ENCODE data around the gene B3GNT3.

B3GNT3 gene, protein sequence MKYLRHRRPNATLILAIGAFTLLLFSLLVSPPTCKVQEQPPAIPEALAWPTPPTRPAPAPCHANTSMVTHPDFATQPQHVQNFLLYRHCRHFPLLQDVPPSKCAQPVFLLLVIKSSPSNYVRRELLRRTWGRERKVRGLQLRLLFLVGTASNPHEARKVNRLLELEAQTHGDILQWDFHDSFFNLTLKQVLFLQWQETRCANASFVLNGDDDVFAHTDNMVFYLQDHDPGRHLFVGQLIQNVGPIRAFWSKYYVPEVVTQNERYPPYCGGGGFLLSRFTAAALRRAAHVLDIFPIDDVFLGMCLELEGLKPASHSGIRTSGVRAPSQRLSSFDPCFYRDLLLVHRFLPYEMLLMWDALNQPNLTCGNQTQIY

DNA sequence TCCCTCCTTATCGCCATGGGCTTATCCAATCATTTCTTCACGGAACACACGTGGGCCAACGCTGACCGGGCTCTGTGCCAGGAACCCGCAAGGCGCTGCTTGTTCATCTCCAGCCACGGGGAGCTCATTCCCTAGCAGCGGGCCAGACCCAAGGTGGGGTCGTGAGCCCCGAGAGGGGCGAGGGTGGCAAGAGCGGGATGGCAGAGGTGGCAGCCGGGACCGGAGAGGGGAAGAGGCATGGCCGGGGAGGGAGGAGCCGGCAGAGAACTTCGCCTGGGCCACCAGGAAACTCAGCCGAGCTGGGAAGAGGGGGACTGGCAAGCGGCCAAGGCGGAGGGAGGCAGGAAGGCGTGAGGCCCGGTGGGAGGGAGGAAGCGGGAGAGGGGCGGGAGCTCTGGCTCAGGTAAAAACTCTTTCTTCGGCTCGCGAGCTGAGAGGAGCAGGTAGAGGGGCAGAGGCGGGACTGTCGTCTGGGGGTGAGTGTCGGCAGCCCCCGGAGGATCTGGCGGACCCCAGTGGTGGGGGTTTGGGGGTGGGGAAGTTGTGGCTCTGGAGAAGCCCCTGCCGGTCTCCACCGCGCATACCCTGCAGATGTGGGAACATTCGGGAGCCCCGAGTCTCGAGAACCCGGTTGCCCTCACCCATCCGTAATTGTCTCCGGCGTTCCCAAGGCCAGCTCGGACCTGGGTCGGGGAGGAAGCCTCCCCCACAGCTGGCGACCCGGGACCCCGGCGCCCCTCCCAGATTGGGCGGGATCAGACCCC is at the start of gene B3GNT3:
TSS of gene B3GNT3 (plus strand) at position 408 of the 764 bp plus-strand sequence. CDS start 12,670 bp downstream, outside the sequence.
- DNase-seq: peak; percentile 13

DNA sequence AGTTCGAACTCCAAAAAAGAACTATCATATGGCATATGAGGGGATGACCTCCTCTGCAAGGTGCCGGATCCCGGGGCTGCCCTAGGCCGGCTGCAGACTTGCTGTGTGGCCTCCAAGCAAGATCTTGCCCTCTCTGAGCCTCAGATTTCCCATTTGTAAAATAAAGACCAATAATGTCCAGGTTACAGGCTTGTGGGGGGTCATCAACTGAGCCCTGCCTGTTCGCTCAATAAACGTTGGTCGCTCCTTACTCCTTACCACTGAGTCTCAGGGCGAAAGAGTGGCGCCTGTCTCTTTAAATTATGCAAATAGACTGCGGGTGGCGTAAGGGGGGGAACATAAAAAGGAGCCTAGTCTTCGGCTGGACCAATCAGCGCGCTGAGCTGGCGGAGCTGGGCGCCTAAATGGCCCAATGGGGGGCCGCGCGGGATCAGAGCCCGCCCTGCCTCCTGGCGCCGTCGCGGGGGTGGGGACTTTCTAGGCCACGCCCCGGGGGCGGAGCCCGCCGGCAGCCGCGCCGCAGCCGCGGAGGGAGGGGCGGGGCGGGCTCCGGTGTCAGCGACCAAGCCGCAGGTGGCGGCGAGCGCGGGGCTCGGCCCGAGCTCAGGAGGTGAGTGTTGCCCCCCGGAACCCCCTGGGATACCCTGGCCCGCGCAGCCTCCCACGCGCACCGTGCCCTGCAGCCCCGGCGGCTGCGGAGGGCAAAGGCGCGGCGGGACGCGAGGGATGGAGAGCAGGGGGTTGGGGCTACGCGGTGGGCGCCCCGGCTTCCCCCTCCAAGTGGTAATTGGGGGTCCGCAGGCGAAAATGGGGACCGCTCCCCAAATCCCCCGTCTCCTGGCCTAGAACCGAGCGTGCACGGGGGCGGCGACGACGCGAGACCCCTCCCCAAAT is 47.5 kb upstream of the B3GNT3 start:
- DNase-seq: peak; percentile 86

DNA sequence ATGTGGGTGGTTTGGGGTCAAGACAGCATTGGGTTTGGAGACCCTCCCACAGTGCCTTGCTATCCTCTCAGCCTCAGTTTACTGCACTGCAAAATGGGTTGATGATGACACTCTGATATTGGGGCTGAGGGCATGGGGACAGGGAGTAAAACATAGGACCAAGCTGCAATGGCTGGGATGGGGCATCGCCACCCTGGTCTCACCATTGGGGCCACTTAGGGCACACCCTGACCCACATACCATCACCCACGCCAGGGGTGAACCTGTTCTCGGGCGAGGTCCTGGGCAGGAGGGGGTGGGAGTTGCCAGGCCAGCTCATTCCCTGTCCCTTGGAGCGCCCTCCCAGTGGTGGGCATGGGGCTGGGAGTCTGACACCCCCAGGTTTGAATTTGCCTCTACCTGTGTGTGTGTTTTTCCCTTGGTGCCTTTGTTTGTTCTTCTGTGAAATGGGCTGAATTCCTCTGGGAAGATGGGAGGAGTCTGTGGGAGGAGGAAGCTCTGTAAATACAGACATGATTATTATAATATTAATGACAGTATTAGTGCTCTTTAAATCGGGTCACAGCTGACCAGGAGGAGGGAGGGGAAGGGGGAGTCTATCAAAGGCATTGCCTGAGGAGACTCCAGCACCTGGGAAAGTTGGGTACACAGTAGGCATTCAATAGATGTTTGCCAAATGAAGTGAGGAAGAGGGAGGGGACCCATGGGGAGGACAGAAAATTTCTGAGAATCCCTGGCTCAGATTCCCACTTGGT is 45.9 kb upstream of the B3GNT3 start:
- DNase-seq: no peak

DNA sequence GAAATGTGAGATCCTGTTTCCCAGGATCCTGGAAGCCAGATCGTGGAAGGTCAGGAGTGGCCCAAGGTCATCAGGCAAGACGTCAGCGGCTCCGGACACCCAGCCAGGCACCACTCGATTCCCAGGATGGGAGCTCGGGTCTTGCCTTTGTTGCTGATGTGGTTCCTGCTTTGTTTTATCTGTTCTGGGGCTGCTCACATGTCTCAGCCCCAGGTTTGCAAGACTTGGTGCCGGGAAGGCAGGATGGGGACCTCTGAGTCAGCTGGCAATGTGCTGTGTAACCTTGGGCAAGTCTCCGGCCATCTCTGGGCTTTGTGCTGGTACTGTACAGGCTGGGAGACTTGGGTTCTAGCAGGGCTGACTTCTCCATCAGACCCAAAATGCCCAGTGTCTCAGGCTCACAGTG is 45.0 kb upstream of the B3GNT3 start:
- no peak for DNase-seq

DNA sequence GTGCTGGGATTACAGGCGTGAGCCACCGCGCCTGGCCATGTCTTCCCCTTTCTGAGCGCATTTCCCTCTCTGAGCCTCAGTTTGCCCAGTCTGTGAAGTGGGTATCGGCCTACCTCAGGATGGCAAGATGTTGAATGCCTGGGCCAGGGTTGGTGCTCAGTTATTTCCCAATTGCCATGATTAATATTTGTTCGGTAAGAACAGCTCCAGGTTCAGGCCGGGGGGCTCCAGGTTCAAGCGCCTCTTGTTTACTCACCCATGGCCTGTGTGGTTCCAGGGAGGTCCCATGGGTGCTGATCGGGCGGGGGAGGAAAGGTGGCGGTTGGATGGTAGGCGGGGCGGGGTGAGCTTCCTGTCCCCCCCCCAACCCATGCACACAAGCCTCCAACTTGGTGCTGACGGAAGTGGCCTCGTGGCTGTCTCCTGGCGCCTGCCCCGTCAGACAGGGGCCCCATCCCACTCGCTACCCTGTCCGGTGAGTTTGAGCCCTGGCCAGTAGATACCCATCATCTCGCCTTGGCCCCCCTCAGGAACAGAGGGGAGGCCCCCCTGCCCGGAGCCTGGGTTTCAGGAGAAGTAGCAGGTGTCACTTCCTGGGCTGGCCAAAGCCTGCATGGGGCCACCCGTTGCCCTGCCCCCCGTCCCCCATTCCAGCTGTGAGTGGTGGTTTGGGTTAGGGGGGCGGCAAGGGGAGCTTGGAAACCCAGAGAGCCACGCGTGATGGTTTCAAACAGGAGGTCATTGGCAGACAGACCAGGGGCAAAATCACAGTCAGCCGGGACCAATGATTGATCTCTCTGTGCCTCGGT is 43.6 kb upstream of the B3GNT3 start, which contains the start of gene FCHO1:
TSS of gene FCHO1 (plus strand) at position 375 of the 809 bp plus-strand sequence. CDS start 3,688 bp downstream, outside the sequence.
- DNase-seq: no peak

DNA sequence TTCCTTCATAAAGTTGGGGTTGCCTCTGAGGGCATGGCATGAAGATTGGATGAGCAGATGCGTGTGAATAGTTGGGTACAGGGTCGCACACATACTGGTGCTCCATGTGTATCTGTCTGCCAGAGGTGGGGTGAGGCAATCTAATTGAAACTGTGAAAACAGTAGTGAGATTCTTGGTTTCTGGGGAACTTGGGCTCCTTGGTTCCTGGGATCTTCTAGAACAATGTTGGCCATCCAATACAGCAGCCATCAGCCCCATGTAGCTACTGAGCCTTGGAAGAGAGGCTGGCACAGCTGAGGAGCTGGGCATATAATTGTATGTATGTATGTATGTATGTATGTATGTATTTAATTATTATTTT is 43.0 kb upstream of the B3GNT3 start:
- DNase-seq: no peak

DNA sequence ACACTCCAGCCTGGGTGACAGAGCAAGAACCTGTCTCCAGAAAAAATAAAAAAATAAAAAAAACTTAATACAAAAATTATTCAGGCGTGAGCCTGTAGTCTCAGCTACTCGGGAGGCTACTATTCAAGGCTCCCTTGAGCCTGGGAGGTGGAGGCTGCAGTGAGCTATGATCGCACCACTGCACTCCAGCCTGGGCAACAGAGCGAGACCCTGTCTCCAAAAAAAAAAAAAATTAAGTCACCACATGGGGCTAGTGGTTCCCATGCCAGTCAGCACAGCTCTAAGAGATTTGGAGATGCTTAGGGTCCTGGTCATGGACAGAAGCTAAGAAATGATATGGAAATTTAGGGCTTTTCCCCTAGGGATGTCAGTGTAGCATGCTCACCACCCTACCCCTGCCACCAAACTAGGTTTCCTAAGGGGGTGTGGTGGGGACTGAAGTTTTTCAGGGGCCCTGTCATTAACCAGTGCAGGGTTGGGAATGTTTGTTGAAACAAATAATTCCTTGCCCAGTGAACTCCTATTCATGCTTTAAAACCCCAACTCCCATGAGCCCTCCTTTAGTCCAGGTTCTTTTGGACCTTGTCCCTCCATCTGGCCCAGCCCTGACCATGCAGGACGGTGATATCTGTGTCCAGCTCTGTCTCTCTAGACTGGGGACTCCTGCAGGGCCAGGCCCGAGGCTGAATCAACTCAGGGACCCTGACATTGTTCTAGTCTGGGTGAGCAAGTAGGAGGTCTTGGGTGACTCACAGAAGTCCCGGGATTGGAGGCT is 41.9 kb upstream of the B3GNT3 start:
- DNase-seq: no peak

DNA sequence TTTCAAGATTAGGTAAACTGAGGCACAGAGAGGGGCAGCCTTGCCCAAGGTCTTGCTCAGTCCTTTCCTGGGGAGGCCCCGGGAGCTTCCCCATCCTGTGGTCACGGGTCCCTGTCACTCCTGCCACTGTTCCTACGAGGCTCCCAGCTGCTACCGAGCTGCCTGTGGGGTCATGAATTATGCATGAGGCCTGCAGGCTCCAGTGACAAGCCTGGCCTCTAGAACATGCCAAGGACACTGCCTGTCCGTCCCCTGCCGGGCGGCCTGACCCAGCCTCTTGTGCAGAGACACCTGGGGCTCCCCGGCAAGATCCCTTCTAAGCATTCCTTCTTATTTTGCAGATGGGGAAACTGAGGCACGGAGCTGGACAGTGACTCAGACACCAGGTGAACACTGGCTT is 41.0 kb upstream of the B3GNT3 start:
- no peak for DNase-seq

DNA sequence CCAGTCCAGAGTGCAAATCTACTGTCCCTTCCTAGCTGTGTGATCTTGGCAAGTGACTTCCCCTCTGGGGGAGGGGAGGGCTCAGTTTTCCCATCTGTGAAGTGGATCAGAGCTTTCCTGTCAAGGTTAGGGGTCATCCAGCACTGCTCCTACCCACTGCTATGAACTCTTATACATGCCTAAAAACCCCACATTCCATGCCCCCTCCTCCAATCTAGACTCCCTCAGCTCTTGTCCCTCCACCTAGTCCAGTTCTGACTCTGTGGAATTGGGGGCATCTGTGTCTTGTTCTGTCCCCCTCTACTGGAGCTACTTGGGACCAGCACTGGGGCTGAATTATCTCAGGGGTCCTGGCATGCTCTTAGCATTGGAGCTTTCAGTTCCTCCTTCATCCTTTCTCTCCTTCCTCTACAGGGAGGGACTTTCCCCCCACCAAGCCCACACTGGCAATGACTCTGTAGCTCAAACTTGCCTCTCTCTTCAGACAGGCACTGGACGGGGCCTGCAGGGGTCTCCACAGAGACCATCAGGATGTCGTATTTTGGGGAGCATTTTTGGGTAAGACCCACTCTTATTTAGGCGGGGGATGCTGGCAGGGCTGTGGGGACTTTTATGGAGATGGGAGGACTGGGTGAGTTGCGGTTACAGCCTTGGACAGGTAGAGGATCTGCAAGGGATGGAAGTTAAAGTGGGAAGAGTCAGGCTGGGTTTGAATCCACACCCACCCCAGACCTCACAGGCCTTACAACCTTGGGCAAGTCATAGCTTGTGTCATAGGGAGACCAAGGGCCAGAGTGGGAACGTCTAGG is 40.1 kb upstream of the B3GNT3 start:
- DNase-seq: no peak

DNA sequence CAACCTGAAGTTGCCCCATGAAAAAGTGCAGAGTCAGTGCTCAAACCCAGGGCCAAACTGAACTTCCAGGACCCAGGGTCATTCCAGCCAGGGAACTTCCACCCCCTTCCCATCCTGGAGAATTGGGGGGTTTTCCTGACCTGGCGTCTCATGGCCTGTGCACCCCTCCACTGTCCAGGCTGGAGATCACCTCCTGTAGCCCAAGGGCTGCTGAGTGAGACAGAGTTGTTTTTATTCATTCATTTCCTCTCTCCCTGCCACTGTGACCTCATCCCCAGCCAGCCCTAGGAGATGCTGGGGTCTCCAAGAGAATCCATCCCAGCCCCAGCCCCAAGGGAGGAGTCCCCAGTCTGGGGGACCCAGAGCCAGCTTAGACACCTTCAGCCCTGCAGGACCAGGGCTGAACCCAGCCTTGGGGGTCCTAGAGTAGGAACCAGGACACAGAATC is 39.5 kb upstream of the B3GNT3 start:
- DNase-seq: no peak

DNA sequence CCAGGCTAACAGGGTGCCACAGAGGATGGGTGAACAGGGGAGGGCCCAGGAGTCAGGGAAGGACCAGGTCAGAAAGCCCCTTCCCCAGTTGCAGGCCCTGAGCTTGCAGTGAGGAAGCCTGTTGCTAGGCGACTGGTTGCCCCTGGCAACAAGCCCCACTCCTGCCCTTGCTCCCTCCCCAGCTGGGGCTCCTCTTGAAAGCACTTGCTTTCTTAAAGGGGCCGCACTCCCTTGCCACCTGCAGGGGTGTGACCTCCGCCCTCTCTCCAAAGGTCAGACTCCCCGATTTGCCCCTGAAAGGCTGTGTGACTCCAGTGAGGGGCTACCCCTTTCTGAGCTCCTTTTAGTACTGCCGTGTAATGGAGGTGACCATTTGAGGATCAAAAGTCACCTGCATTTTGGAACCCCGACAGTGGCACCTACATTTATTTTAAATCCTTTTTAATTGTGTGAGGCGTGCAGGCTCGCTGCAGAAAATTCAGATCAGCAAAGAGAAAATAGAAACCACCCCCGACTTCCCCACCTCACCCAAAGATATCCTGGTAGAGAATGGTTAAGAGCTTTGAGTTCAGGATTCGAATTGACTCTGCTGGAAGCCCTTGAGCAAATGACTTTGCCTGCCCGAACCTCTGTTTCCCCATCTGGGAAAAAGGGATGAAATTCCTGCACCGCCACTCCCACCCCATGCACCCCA is 38.8 kb upstream of the B3GNT3 start:
- DNase-seq: peak; percentile 50

DNA sequence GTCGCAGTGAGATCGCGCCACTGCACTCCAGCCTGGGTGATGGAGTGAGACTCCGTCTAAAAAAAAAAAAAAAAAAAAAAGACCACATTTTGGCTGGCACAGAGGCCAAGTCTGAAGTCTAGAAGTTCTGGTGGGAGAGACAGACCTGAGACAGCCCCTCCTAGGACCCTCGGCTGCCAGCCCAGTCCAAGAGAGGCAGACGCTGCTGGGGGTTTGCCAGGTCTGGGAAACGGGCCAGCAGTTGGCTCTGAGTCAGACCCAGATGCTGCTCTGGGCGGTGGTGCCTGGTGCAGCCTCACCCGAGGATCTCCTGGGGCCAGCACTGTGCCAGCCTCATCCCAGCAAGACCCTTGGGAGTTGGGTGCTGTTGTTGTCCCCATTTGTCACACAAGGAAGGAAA is 37.8 kb upstream of the B3GNT3 start:
- peak; percentile 63 for DNase-seq

DNA sequence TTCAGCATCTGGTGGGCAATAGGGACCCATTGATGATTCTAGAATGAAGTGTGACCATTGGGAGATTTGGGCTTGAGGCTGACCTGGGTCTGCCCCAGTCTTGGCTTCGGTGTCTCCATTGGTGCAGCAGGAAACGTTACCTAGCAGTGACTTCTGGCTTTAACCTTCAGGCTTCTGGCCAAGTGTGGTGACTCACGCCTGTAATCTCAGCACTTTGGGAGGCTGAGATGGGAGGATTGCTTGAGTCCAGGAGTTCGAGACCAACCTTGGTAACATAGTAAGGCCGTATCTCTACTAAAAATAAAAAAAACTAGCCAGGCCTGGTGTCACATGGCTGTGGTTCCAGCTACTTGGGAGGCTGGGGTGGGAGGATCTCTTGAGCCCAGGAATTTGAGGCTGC is 36.4 kb upstream of the B3GNT3 start:
- DNase-seq: no peak

DNA sequence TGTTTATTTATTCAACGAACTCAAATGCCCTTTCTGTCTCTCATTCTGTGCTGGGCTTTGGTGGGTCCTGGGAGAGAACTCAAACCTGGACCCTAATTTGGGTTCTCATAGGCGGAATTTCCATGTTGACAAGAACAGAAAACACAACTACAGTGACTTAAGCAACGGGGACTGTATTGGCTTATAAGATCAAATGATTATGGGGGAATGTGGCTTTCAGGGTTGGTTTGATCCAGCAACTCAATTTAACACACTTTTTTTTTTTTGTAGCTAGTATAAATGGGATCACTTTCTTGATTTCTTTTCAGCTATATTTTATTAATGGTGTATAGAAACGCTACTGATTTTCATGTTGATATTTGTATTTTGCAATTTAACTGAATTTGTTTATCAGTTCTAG is 33.8 kb upstream of the B3GNT3 start:
- DNase-seq: no peak

DNA sequence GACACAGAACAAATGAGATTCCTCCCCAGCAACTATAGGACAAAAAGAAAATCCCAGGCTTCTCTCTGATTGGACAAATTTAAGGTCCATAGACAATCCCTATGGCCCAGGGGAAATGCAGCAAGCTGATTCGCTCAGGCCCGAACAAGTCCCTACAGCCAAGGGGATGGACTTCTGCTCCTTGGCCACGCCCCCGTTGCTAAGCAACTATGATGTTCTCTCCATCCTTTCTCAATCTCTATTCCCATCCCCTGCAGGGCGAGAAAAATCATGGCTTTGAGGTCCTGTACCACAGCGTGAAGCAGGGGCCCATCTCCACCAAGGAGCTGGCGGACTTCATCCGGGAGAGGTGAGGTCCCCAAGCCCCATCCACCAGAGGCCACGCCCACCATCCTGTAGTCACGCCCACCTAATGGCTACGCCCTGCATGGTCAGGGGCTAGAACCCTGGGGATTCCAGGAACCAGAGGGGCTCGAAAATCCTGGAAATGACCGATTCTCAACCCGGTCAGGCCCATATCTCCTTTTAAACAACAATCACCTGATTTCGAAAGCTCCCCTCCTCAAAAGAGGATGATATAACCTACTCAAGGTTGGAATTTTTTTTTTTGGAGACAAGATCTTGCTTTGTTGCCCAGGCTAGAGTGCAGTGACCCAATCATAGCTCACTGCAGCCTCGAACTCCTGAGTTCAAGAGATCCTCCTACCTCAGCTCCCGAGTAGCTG is 32.3 kb upstream of the B3GNT3 start:
- DNase-seq: no peak

DNA sequence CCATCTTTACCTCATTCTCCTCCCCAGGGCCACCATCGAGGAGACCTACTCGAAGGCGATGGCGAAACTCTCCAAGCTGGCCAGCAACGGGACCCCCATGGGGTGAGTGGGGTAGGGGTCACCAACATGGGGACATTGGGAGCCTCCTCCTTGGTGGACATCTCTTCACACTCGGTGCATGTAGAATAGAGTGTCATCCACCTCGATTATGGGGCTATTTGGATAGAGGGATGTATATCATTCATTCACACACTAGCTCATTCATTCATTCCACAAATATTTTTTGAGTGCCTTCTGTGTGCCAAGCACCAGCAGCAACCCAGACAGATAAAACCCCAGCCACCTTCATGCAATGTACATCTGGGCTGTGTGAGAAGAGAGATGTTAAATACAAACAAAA is 30.6 kb upstream of the B3GNT3 start:
- no peak for DNase-seq

DNA sequence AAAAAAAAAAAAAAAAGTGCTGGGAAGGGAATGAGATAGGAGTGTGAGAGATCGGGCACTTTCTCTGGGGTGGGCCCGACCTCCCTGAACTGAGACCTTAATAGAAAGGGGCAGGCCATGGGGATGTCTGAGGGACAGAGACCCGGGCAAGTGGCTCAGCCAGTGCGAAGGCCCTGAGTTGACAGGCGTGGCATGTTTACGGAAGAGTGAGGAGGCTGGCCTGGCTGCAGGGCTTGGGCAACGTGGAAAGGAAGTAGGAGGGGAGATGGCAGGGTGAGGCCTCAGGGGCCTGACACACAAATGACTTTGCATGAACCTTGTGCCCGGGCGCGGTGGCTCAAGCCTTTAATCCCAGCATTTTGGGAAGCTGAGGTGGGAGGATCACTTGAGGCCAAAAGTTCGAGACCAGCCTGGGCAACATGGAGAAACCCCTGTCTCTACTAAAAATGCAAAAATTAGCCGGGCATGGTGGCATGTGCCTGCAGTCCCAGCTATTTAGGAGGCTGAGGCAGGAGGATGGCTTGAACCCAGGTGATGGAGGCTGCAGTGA is 29.8 kb upstream of the B3GNT3 start:
- DNase-seq: no peak

DNA sequence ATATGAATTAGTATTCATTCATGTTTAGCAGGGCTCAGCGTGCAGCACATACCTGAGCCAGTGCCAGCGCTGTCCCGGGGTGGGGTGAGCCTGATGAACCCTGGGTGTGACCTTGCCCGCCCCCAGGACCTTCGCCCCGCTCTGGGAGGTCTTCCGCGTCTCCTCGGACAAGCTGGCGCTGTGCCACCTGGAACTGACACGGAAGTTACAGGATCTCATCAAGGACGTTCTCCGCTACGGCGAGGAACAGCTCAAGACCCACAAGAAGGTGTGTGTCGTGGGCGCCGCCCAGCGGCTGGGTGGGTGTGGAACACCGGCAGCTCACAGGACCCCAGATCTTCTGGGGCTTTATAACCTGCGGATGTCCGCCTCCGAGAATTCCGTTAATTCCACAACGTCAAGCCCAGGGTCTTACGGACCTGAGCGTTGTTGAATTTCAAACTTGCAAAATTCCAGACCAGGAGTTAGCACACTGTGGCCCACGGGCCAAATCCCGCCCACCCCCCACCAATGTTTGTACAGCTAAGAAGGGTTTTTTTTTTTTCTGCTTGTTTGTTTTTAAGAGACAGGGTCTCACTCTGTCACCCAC is 28.3 kb upstream of the B3GNT3 start:
- DNase-seq: peak; percentile 33

Measured in DMS79 treated with DMSO at 0.1 percent for 48 hours (cell line).